ENCODE results near the gene LTO1.

DNA sequence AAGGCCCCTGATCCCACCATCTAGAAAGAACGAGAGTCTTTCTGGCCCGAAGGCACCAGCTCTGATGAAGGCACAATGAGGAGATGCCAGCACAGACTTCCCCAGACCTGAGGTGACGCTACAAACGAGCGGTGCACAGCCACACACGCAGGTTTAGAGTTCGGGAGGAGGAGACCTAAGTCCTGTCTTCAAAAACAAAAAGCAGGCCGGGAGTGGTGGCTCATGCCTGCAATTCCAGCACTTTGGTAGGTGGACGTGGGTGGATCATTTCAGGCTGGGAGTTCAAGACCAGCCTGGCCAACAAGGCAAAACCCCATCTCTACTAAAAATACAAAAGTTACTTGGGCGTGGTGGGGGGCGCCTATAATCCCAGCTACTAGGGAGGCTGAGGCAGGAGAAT lies 9.5 kb downstream of the LTO1 start:
- TF ChIP-seq, protein P1, sequence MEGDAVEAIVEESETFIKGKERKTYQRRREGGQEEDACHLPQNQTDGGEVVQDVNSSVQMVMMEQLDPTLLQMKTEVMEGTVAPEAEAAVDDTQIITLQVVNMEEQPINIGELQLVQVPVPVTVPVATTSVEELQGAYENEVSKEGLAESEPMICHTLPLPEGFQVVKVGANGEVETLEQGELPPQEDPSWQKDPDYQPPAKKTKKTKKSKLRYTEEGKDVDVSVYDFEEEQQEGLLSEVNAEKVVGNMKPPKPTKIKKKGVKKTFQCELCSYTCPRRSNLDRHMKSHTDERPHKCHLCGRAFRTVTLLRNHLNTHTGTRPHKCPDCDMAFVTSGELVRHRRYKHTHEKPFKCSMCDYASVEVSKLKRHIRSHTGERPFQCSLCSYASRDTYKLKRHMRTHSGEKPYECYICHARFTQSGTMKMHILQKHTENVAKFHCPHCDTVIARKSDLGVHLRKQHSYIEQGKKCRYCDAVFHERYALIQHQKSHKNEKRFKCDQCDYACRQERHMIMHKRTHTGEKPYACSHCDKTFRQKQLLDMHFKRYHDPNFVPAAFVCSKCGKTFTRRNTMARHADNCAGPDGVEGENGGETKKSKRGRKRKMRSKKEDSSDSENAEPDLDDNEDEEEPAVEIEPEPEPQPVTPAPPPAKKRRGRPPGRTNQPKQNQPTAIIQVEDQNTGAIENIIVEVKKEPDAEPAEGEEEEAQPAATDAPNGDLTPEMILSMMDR (IDR thresholded peaks at IDR 0.05) = no peak
- TF ChIP-seq POLR2A (IDR thresholded peaks at IDR 0.05) = no peak
